Duodenal mucosa (tissue), 2 donors: ENCODE results near the gene CLCA1.

ENCODE experiments used
- H3K27ac ChIP-seq: one replicate; pipeline ENCODE4 v1.7.0; 2013; ENCODE audit warnings: low read depth, low read length
- H3K27me3 ChIP-seq, 2 donors: one replicate each; pipeline ENCODE4 v1.7.0; 2013; ENCODE audit warnings: low read length in 2 of 2, control low read depth in 1 of 2; ENCODE audit not compliant: insufficient read depth in 2 of 2, control insufficient read depth in 1 of 2
- H3K36me3 ChIP-seq, 2 donors: one replicate each; pipeline ENCODE4 v1.7.0; 2013; ENCODE audit warnings: low read length in 2 of 2, control low read depth in 1 of 2; ENCODE audit not compliant: insufficient read depth in 2 of 2, control insufficient read depth in 1 of 2
- H3K4me1 ChIP-seq, 2 donors: one replicate each; pipeline ENCODE4 v1.7.0; 2013; ENCODE audit warnings: low read length in 2 of 2, control low read depth in 1 of 2; ENCODE audit not compliant: insufficient read depth in 2 of 2, control insufficient read depth in 1 of 2
- H3K4me3 ChIP-seq, 2 donors: one replicate each; pipeline ENCODE4 v1.7.0; 2013; ENCODE audit warnings: low read length in 2 of 2, low read depth in 1 of 2
- H3K9ac ChIP-seq, 2 donors: one replicate each; pipeline ENCODE4 v1.7.0; 2013; ENCODE audit warnings: low read length in 2 of 2, low read depth in 1 of 2
- H3K9me3 ChIP-seq, 2 donors: one replicate each; pipeline ENCODE4 v1.7.0; 2013; ENCODE audit warnings: low read length in 2 of 2, control low read depth in 1 of 2; ENCODE audit not compliant: control insufficient read depth in 1 of 2

The CLCA1 gene

GRCh38 chr1:86478416-86479156 is 9.9 kb downstream of the CLCA1 start:
- Histone ChIP-seq H3K36me3 (no peaks in the 10 kb centered on the region), H3K9me3 (no peaks in the 10 kb centered on the region), H3K4me1 (no peaks in the 10 kb centered on the region), H3K4me3 (no peak overlapping the region), H3K27me3 (no peaks in the 10 kb centered on the region), H3K9ac (no peak overlapping the region), H3K27ac (no peak overlapping the region)

GRCh38 chr1:86481966-86482365 is 13.2 kb downstream of the CLCA1 start:
- Histone ChIP-seq H3K36me3 (no peaks in the 10 kb centered on the region), H3K9me3 (no peaks in the 10 kb centered on the region), H3K27ac (no peak overlapping the region), H3K9ac (no peak overlapping the region), H3K4me3 (no peak overlapping the region), H3K27me3 (no peaks in the 10 kb centered on the region), H3K4me1 (no peaks in the 10 kb centered on the region)

GRCh38 chr1:86487131-86487810 is 18.5 kb downstream of the CLCA1 start:
- Histone ChIP-seq H3K27me3 (no peaks in the 10 kb centered on the region), H3K4me1 (no peaks in the 10 kb centered on the region), H3K27ac (no peak overlapping the region), H3K36me3 (no peaks in the 10 kb centered on the region), H3K9ac (no peak overlapping the region), H3K4me3 (no peak overlapping the region), H3K9me3 (no peaks in the 10 kb centered on the region)

- H3K36me3 ChIP-seq = no peaks in the 10 kb centered on the region
- H3K4me3 ChIP-seq = no peak overlapping the region
- no peaks in the 10 kb centered on the region for H3K27me3 ChIP-seq
- H3K4me1 ChIP-seq = no peaks in the 10 kb centered on the region
- H3K9ac ChIP-seq = no peak overlapping the region
- no peaks in the 10 kb centered on the region for H3K9me3 ChIP-seq
- no peak overlapping the region for H3K27ac ChIP-seq
Measured at GRCh38 chr1:86487811-86488141, 19.0 kb downstream of the CLCA1 start.

GRCh38 chr1:86489242-86489878 is 20.6 kb downstream of the CLCA1 start:
- Histone ChIP-seq H3K27ac (no peak overlapping the region), H3K4me3 (no peak overlapping the region), H3K4me1 (no peaks in the 10 kb centered on the region), H3K27me3 (no peaks in the 10 kb centered on the region), H3K9ac (no peak overlapping the region), H3K9me3 (no peaks in the 10 kb centered on the region), H3K36me3 (no peaks in the 10 kb centered on the region)

- Histone ChIP-seq H3K27me3 (no peaks in the 10 kb centered on the region), H3K4me3 (no peak overlapping the region), H3K9me3 (no peaks in the 10 kb centered on the region), H3K36me3 (no peaks in the 10 kb centered on the region), H3K4me1 (no peaks in the 10 kb centered on the region), H3K27ac (no peak overlapping the region), H3K9ac (no peak overlapping the region)
Measured at GRCh38 chr1:86491171-86491950, 22.6 kb downstream of the CLCA1 start.

GRCh38 chr1:86498281-86498680 is 29.6 kb downstream of the CLCA1 start:
- Histone ChIP-seq H3K27ac (no peak overlapping the region), H3K9me3 (no peaks in the 10 kb centered on the region), H3K9ac (no peak overlapping the region), H3K36me3 (no peaks in the 10 kb centered on the region), H3K27me3 (peaks cover 0 to 8% of the 10 kb centered on the region in 2 donors), H3K4me3 (no peak overlapping the region), H3K4me1 (peaks cover 3 to 4% of the 10 kb centered on the region in 2 donors)

GRCh38 chr1:86499987-86500593 is 31.4 kb downstream of the CLCA1 start:
- no peak overlapping the region for H3K4me3 ChIP-seq
- no peak overlapping the region for H3K9ac ChIP-seq
- H3K27ac ChIP-seq = no peak overlapping the region
- no peaks in the 10 kb centered on the region for H3K36me3 ChIP-seq
- H3K4me1 ChIP-seq = peaks cover 4% of the 10 kb centered on the region in 2 donors
- peaks cover 0 to 8% of the 10 kb centered on the region in 2 donors for H3K27me3 ChIP-seq
- no peaks in the 10 kb centered on the region for H3K9me3 ChIP-seq

GRCh38 chr1:86500714-86501113 is 32.0 kb downstream of the CLCA1 start:
- H3K9me3 ChIP-seq = no peaks in the 10 kb centered on the region
- no peaks in the 10 kb centered on the region for H3K36me3 ChIP-seq
- no peak overlapping the region for H3K9ac ChIP-seq
- H3K4me1 ChIP-seq = peaks cover 4% of the 10 kb centered on the region in 2 donors
- no peak overlapping the region for H3K27ac ChIP-seq
- peaks cover 0 to 8% of the 10 kb centered on the region in 2 donors for H3K27me3 ChIP-seq
- H3K4me3 ChIP-seq = no peak overlapping the region
